IMR-90 (cell line): ENCODE results near the gene MNAT1.

Experiments
- CTCF ChIP-seq: conservative IDR thresholded peaks from 2 replicates; pipeline ENCODE4 v1.5.1; 2012; ENCODE audit warnings: mild to moderate bottlenecking, low read depth, low read length, improper control_type of control experiment
- MAZ ChIP-seq: IDR thresholded peaks from 2 replicates; pipeline ENCODE4 v1.6.1; 2012; ENCODE audit warnings: low read depth, mild to moderate bottlenecking, low read length, improper control_type of control experiment, moderate library complexity, borderline replicate concordance

GRCh38 chr14:60722107-60722356 is 12.5 kb upstream of the MNAT1 start:
- no peak for TF ChIP-seq CTCF
- TF ChIP-seq MAZ = no peak
